HG03097 (cell line): ENCODE results near the gene NAGS.
A peak's percentile ranks its signal among the peaks of the same experiment; 100 is the strongest.
"Not testable (repeated sequence)": the region's sequence is repeated elsewhere in the genome, so short reads cannot be mapped to it uniquely, and the experiment has no call there.

Experiments used
- ATAC-seq: cut with Tn5 transposase; IDR thresholded peaks from one replicate; pipeline ENCODE4 v1.9.1; 2021; ENCODE audit not compliant: unreplicated experiment, low FRiP score

Gene NAGS

GRCh38 chr17:44006272-44006597 is 1.8 kb downstream of the NAGS start:
- ATAC-seq: peak; percentile 8

GRCh38 chr17:44006598-44007345 is 2.4 kb downstream of the NAGS start:
- peak; percentile 55 for ATAC-seq

- ATAC-seq: peak; percentile 1
Observed at GRCh38 chr17:44007346-44008204, 3.2 kb downstream of the NAGS start.

GRCh38 chr17:44008205-44008909 is 3.9 kb downstream of the NAGS start:
- no peak for ATAC-seq

- no peak for ATAC-seq
Observed at GRCh38 chr17:44010966-44011647, 6.7 kb downstream of the NAGS start.

- no peak for ATAC-seq
Observed at GRCh38 chr17:44011876-44012275, 7.5 kb downstream of the NAGS start.

GRCh38 chr17:44012391-44012790 is 8.0 kb downstream of the NAGS start:
- ATAC-seq: no peak

- no peak for ATAC-seq
Observed at GRCh38 chr17:44012874-44013273, 8.5 kb downstream of the NAGS start.

GRCh38 chr17:44014133-44014436 is 9.7 kb downstream of the NAGS start:
- no peak for ATAC-seq

GRCh38 chr17:44014437-44015172 is 10.2 kb downstream of the NAGS start, which contains the start of gene TMEM101:
Gene TMEM101 (minus strand): TSS chr17:44014963. CDS start chr17:44014952, 11 bp downstream.
- ATAC-seq: peak; percentile 63

GRCh38 chr17:44021227-44021626 is 16.8 kb downstream of the NAGS start:
- not testable (repeated sequence) for ATAC-seq

GRCh38 chr17:44022246-44022645 is 17.8 kb downstream of the NAGS start:
- no peak for ATAC-seq

GRCh38 chr17:44023545-44024270 is 19.3 kb downstream of the NAGS start:
- ATAC-seq: no peak

- ATAC-seq: no peak
Observed at GRCh38 chr17:44024271-44024663, 19.8 kb downstream of the NAGS start.

- no peak for ATAC-seq
Observed at GRCh38 chr17:44024853-44025252, 20.4 kb downstream of the NAGS start.

- no peak for ATAC-seq
Observed at GRCh38 chr17:44029736-44030135, 25.3 kb downstream of the NAGS start.

GRCh38 chr17:44030482-44030881 is 26.1 kb downstream of the NAGS start:
- no peak for ATAC-seq

GRCh38 chr17:44033861-44034408 is 29.5 kb downstream of the NAGS start:
- ATAC-seq: no peak

GRCh38 chr17:44034688-44035087 is 30.3 kb downstream of the NAGS start:
- ATAC-seq: not testable (repeated sequence)
